NCI-H345 (cell line): ENCODE results near the gene NGEF.
"Not testable (repeated sequence)": the region's sequence is repeated elsewhere in the genome, so short reads cannot be mapped to it uniquely, and the experiment has no call there.

Experiments
- DNase-seq: peaks from one replicate; lab custom pipeline; 2025; lab: John Stamatoyannopoulos, UW

The NGEF gene

GRCh38 chr2:233021771-233022170 is 8.7 kb upstream of the NGEF start:
- DNase-seq = no peak

GRCh38 chr2:233020454-233020853 is 7.4 kb upstream of the NGEF start:
- no peak for DNase-seq

- not testable (repeated sequence) for DNase-seq
Observed at GRCh38 chr2:233019610-233020009, 6.6 kb upstream of the NGEF start.

GRCh38 chr2:233017947-233018346 is 4.9 kb upstream of the NGEF start:
- no peak for DNase-seq

- no peak for DNase-seq
Observed at GRCh38 chr2:233015019-233015645, 2.1 kb upstream of the NGEF start.

- DNase-seq = no peak
Observed at GRCh38 chr2:233013650-233014049, 594 bp upstream of the NGEF start.

GRCh38 chr2:233012301-233012971 is 620 bp downstream of the NGEF start:
- no peak for DNase-seq

GRCh38 chr2:233011702-233012131 is 1.3 kb downstream of the NGEF start:
- no peak for DNase-seq

- no peak for DNase-seq
Observed at GRCh38 chr2:233011268-233011650, 1.8 kb downstream of the NGEF start.

- DNase-seq = no peak
Observed at GRCh38 chr2:233010569-233011267, 2.3 kb downstream of the NGEF start.

GRCh38 chr2:233009661-233010060 is 3.4 kb downstream of the NGEF start:
- DNase-seq = no peak

- no peak for DNase-seq
Observed at GRCh38 chr2:233007739-233008138, 5.3 kb downstream of the NGEF start.

GRCh38 chr2:233007270-233007669 is 5.8 kb downstream of the NGEF start:
- DNase-seq = no peak

- DNase-seq = no peak
Observed at GRCh38 chr2:233006648-233007047, 6.4 kb downstream of the NGEF start.

- DNase-seq = no peak
Observed at GRCh38 chr2:233005096-233005495, 8.0 kb downstream of the NGEF start.

GRCh38 chr2:233003658-233004555 is 9.1 kb downstream of the NGEF start:
- no peak for DNase-seq

- no peak for DNase-seq
Observed at GRCh38 chr2:233002829-233003657, 10.0 kb downstream of the NGEF start.

GRCh38 chr2:233000886-233001750 is 11.9 kb downstream of the NGEF start:
- DNase-seq = no peak

- DNase-seq = no peak
Observed at GRCh38 chr2:232999354-232999753, 13.7 kb downstream of the NGEF start.

GRCh38 chr2:232998666-232998985 is 14.4 kb downstream of the NGEF start:
- DNase-seq = no peak
